ENCODE data around the gene CFDP1. TPM values are rescaled to one million over a fixed set of nuclear protein-coding genes. Genes with fewer than 3 reads are reported as not detected.

CFDP1 gene
- total RNA-seq, 3 donors from 2014 or later (not counting 1 experiment from before 2014, with no cell fraction given) = 32.2 to 38.8 (median 32.3) TPM

- Histone ChIP-seq H3K9me3 (ENCODE audit: control insufficient read depth, insufficient read depth, low read length) (no peaks in the 10 kb centered on the region), H3K4me1 (ENCODE audit: control insufficient read depth, insufficient read depth, low read length) (no peaks in the 10 kb centered on the region), H3K36me3 (ENCODE audit: control insufficient read depth, insufficient read depth, low read length) (no peaks in the 10 kb centered on the region), H3K4me3 (ENCODE audit: low read length) (no peak overlapping the region), H3K27me3 (ENCODE audit: control insufficient read depth, insufficient read depth, low read length) (no peaks in the 10 kb centered on the region), H3K27ac (ENCODE audit: low read length) (no peak overlapping the region)
- intact Hi-C loops (cut with micrococcal nuclease) = no loop called here
- Mint-ChIP-seq H3K36me3 (no peaks in the 10 kb centered on the region), H3K27me3 (ENCODE audit: low read depth in 2 of 2) (no peaks in the 10 kb centered on the region), H3K27ac (no peak overlapping the region), H3K9me3 (no peaks in the 10 kb centered on the region), H3K4me1 (no peaks in the 10 kb centered on the region), H3K4me3 (no peak overlapping the region)
- 99% methylated on average over 5 of the region's 5 CpGs for WGBS (ENCODE audit: insufficient coverage)
- ATAC-seq (no peak), DNase-seq (no peak)
- TF ChIP-seq, protein P1, sequence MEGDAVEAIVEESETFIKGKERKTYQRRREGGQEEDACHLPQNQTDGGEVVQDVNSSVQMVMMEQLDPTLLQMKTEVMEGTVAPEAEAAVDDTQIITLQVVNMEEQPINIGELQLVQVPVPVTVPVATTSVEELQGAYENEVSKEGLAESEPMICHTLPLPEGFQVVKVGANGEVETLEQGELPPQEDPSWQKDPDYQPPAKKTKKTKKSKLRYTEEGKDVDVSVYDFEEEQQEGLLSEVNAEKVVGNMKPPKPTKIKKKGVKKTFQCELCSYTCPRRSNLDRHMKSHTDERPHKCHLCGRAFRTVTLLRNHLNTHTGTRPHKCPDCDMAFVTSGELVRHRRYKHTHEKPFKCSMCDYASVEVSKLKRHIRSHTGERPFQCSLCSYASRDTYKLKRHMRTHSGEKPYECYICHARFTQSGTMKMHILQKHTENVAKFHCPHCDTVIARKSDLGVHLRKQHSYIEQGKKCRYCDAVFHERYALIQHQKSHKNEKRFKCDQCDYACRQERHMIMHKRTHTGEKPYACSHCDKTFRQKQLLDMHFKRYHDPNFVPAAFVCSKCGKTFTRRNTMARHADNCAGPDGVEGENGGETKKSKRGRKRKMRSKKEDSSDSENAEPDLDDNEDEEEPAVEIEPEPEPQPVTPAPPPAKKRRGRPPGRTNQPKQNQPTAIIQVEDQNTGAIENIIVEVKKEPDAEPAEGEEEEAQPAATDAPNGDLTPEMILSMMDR (IDR thresholded peaks at IDR 0.05) = no peak
Measured at GRCh38 chr16:75361936-75362335, 71.4 kb downstream of the CFDP1 start.

- no peaks in the 10 kb centered on the region for H3K9me3 Mint-ChIP-seq
Measured at GRCh38 chr16:75354170-75354569, 79.1 kb downstream of the CFDP1 start.

DNA sequence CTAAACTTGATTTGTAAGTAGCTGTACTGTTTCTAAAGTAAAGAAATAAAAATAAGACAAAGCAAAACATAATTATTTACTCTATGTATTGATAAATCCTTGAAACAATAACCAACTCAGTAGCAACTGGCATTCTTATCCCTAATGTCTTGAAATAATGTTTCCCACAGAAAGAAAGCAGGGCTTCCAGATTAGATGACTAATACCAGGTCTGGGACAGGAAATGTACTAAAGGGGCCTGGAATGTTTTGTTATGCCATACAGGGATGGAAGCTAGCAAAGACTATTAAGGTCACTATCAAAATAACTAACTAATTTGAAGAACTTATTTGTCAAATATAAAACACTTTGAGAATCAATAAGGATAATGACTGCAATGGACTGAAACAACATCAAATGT, 82.1 kb downstream of the CFDP1 start:
- no peak for ATAC-seq
- Mint-ChIP-seq H3K27ac (no peak overlapping the region), H3K4me1 (peaks cover 0 to 4% of the 10 kb centered on the region in 2 donors), H3K36me3 (no peaks in the 10 kb centered on the region), H3K4me3 (no peak overlapping the region), H3K9me3 (no peaks in the 10 kb centered on the region), H3K27me3 (ENCODE audit: low read depth in 2 of 2) (no peaks in the 10 kb centered on the region)
- Histone ChIP-seq H3K4me3 (ENCODE audit: low read length) (no peak overlapping the region), H3K4me1 (ENCODE audit: control insufficient read depth, insufficient read depth, low read length) (no peaks in the 10 kb centered on the region), H3K9me3 (ENCODE audit: control insufficient read depth, insufficient read depth, low read length) (no peaks in the 10 kb centered on the region), H3K36me3 (ENCODE audit: control insufficient read depth, insufficient read depth, low read length) (no peaks in the 10 kb centered on the region), H3K27me3 (ENCODE audit: control insufficient read depth, insufficient read depth, low read length) (no peaks in the 10 kb centered on the region), H3K27ac (ENCODE audit: low read length) (no peak overlapping the region)
- intact Hi-C loops (cut with micrococcal nuclease) = no loop called here
- no peak for DNase-seq
- TF ChIP-seq, protein P1 (IDR thresholded peaks at IDR 0.05) = no peak

More at GRCh38 chr16:75354170-75354569, 79.1 kb downstream of the CFDP1 start:
- Mint-ChIP-seq H3K4me3 (no peak overlapping the region), H3K36me3 (no peaks in the 10 kb centered on the region), H3K27ac (no peak overlapping the region), H3K4me1 (peaks cover 0 to 4% of the 10 kb centered on the region in 2 donors), H3K27me3 (ENCODE audit: low read depth in 2 of 2) (no peaks in the 10 kb centered on the region)
- WGBS (ENCODE audit: insufficient coverage) = 100% methylated on average over 3 of the region's 3 CpGs
- Histone ChIP-seq H3K4me1 (ENCODE audit: control insufficient read depth, insufficient read depth, low read length) (no peaks in the 10 kb centered on the region), H3K9me3 (ENCODE audit: control insufficient read depth, insufficient read depth, low read length) (no peaks in the 10 kb centered on the region), H3K36me3 (ENCODE audit: control insufficient read depth, insufficient read depth, low read length) (no peaks in the 10 kb centered on the region), H3K27ac (ENCODE audit: low read length) (no peak overlapping the region), H3K4me3 (ENCODE audit: low read length) (no peak overlapping the region), H3K27me3 (ENCODE audit: control insufficient read depth, insufficient read depth, low read length) (no peaks in the 10 kb centered on the region)
- TF ChIP-seq, protein P1 (IDR thresholded peaks at IDR 0.05) = no peak
- no peak for ATAC-seq
- no peak for DNase-seq
- intact Hi-C loops (cut with micrococcal nuclease) = no loop called here

DNA sequence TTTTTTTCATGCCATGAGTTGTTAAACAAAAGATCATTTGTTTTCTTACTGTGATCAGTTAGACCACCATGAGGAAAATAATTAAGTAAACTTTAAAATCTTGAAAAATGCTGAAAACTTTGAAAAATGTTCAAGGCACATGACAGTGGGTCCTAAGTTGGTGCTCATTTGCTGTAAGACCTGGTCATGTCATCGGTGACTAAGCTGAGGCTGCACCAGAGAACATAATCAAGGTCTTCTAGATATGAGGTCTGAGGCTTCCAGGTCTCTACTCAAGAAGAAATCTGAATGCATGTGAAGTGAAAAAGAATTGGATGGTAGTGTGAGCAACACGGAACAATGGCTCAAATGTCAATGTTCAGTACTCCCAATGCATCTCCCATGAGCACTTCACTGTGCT, 87.6 kb downstream of the CFDP1 start:
- TF ChIP-seq, protein P1 (IDR thresholded peaks at IDR 0.05) = no peak
- ATAC-seq (no peak), DNase-seq (no peak)
- Mint-ChIP-seq H3K27ac (no peak overlapping the region), H3K4me1 (peaks cover 0 to 6% of the 10 kb centered on the region in 2 donors), H3K4me3 (no peak overlapping the region), H3K27me3 (ENCODE audit: low read depth in 2 of 2) (no peaks in the 10 kb centered on the region), H3K36me3 (no peaks in the 10 kb centered on the region), H3K9me3 (no peaks in the 10 kb centered on the region)
- WGBS (ENCODE audit: insufficient coverage) = 93% methylated on average over 2 of the region's 2 CpGs
- no peak overlapping the region for H3K4me3 ChIP-seq (ENCODE audit: low read length)
- no peaks in the 10 kb centered on the region for H3K9me3 ChIP-seq (ENCODE audit: control insufficient read depth, insufficient read depth, low read length)
- intact Hi-C loops (cut with micrococcal nuclease) = no loop called here
- H3K27ac ChIP-seq (ENCODE audit: low read length) = no peak overlapping the region
- no peaks in the 10 kb centered on the region for H3K27me3 ChIP-seq (ENCODE audit: control insufficient read depth, insufficient read depth, low read length)
- peaks cover 2% of the 10 kb centered on the region for H3K36me3 ChIP-seq (ENCODE audit: control insufficient read depth, insufficient read depth, low read length)
- no peaks in the 10 kb centered on the region for H3K4me1 ChIP-seq (ENCODE audit: control insufficient read depth, insufficient read depth, low read length)
